Hindlimb muscle (tissue), 1 donor: Measurements from ENCODE around the gene CNTNAP2. TPM values are rescaled to one million over a fixed set of nuclear protein-coding genes. Genes with fewer than 3 reads are reported as not detected.

ENCODE experiments used
- DNase-seq: peaks from one replicate; pipeline ENCODE4 v3.0.0-alpha.2; 2013
- polyA plus RNA-seq: library from polyadenylated mRNA; unstranded; fragments of 120-200 nt; gene quantifications from one replicate; pipeline ENCODE4 v1.2.1, GENCODE V29; 2013; ENCODE audit not compliant: insufficient read length

The CNTNAP2 gene
- polyA plus RNA-seq, 1 donor: 10.1 TPM

GRCh38 chr7:146698995-146699610 is 582.5 kb downstream of the CNTNAP2 start:
- DNase-seq: no peak

GRCh38 chr7:146700015-146700560 is 583.5 kb downstream of the CNTNAP2 start:
- DNase-seq: no peak

GRCh38 chr7:146701166-146701565 is 584.6 kb downstream of the CNTNAP2 start:
- DNase-seq: no peak

- no peak for DNase-seq
These were observed 586.3 kb downstream of the CNTNAP2 start for GRCh38 chr7:146702898-146703297.

GRCh38 chr7:146709451-146710027 is 592.9 kb downstream of the CNTNAP2 start:
- no peak for DNase-seq

GRCh38 chr7:146713205-146713604 is 596.6 kb downstream of the CNTNAP2 start:
- no peak for DNase-seq

- DNase-seq: no peak
These were observed 597.3 kb downstream of the CNTNAP2 start for GRCh38 chr7:146713934-146714333.

- DNase-seq: no peak
These were observed 603.6 kb downstream of the CNTNAP2 start for GRCh38 chr7:146720195-146720594.

GRCh38 chr7:146722986-146723385 is 606.4 kb downstream of the CNTNAP2 start:
- no peak for DNase-seq

GRCh38 chr7:146725520-146725919 is 608.9 kb downstream of the CNTNAP2 start:
- no peak for DNase-seq

- DNase-seq: no peak
These were observed 611.5 kb downstream of the CNTNAP2 start for GRCh38 chr7:146728141-146728540.

GRCh38 chr7:146728611-146729010 is 612.0 kb downstream of the CNTNAP2 start:
- no peak for DNase-seq

- DNase-seq: no peak
These were observed 614.6 kb downstream of the CNTNAP2 start for GRCh38 chr7:146731185-146731584.

GRCh38 chr7:146735992-146736391 is 619.4 kb downstream of the CNTNAP2 start:
- DNase-seq: no peak

- DNase-seq: no peak
These were observed 620.0 kb downstream of the CNTNAP2 start for GRCh38 chr7:146736446-146737190.

GRCh38 chr7:146740039-146740438 is 623.4 kb downstream of the CNTNAP2 start:
- no peak for DNase-seq

GRCh38 chr7:146741911-146742310 is 625.3 kb downstream of the CNTNAP2 start:
- no peak for DNase-seq

GRCh38 chr7:146754385-146754784 is 637.8 kb downstream of the CNTNAP2 start:
- DNase-seq: no peak

GRCh38 chr7:146755585-146755984 is 639.0 kb downstream of the CNTNAP2 start:
- no peak for DNase-seq

GRCh38 chr7:146764458-146764857 is 647.9 kb downstream of the CNTNAP2 start:
- no peak for DNase-seq

- DNase-seq: peak; percentile 25
These were observed 652.4 kb downstream of the CNTNAP2 start for GRCh38 chr7:146768957-146769356.

- DNase-seq: no peak
These were observed 656.0 kb downstream of the CNTNAP2 start for GRCh38 chr7:146772601-146773000.

GRCh38 chr7:146773506-146773905 is 656.9 kb downstream of the CNTNAP2 start:
- no peak for DNase-seq
